GM20431 (cell line): Measurements from ENCODE around the gene INHBC.

Experiments
- in situ Hi-C: fragments of 300-500 bp; cut with MseI, MboI; formaldehyde crosslinking; loops from one replicate; pipeline ENCODE4 v1.15.0; 2020; ENCODE audit warnings: low sequenced_read_pairs; ENCODE audit not compliant: unreplicated experiment

INHBC gene

GRCh38 chr12:57452181-57452936 lies 17.8 kb downstream of the INHBC start:
- in situ Hi-C loops = loop anchor here (10.0 kb wide), 1 partner anchor 188 kb away; no protein-coding TSS in a partner anchor

DNA sequence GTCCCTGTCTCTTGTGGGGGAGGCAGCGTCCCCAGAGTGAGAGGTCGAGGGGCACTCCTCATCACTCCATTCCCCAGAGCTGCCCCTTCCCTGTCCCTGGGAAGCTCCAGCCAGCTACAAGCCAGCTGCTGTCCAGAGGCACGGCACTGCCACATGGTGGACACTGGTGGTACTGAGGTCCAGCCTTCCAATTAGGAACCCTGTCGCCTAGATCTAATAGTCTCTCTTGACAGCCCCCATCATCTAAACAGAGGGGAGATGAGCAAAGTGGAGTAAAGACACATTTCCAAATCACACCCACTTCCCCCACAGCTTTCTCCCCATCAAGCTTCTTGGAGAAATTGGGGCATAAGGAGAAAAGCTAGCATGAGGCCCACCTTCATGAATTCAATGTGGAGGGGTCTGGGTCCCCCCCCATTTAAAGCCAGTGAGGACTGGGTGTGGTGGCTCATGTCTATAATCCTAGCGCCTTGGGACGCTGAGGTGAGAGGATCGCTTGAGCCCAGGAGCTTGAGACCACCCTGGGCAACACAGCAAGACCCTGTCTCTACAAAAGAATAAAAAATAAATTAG lies 18.4 kb downstream of the INHBC start:
- in situ Hi-C loops = loop anchor here (10.0 kb wide), 1 partner anchor 188 kb away; no protein-coding TSS in a partner anchor

GRCh38 chr12:57454213-57454565 lies 19.6 kb downstream of the INHBC start:
- in situ Hi-C loops = loop anchor here (10.0 kb wide), 1 partner anchor 189 kb away; no protein-coding TSS in a partner anchor

DNA sequence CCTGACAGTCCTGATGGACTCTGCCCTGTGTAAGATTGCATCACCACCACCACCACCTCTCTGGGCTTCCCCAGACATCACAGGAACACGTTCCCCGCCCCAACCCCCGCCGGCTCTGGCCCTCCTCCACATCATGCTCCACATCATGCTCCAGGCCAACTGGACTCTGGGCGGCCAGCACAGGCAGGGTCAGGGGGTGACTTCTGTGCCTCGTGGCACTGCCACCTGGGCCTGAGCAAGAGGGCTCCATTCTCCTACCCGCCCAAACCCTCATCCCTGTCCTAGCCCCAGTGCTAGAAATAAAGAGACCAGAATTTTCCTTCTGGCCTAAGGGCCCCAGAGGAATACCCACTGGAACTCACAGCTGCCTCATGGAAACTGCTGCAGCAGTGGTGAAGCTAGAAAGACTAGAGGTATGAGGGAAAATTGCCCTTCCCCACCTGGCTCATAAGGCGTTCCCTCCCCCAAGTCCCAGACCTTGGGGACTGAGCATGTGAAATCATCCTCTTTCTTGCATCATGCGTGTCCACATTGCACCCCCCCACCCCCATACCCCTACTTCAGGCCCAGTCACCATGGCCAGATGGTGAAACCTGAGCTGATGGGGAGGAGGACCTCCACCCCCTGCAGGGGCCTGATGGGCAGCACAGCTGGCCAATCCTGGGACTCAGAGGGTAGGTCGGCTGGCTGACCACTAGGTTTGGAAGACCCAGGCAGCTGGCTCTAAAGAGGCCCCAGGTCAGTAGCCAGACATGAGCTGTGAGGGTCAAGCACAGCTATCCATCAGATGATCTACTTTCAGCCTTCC lies 20.2 kb downstream of the INHBC start, which contains the start of gene INHBE:
INHBE (plus strand) TSS at position 742 of the 808 bp plus-strand sequence. CDS start 230 bp downstream, outside the sequence.
- in situ Hi-C loops = loop anchor here (10.0 kb wide), 1 partner anchor 190 kb away; no protein-coding TSS in a partner anchor

- in situ Hi-C loops = loop anchor here (10.0 kb wide), 1 partner anchor 191 kb away; no protein-coding TSS in a partner anchor
Observed at GRCh38 chr12:57455374-57456144, 21.0 kb downstream of the INHBC start.

- in situ Hi-C loops = loop anchor here (10.0 kb wide), 1 partner anchor 191 kb away; no protein-coding TSS in a partner anchor
Observed at GRCh38 chr12:57456145-57456700, 21.6 kb downstream of the INHBC start.

DNA sequence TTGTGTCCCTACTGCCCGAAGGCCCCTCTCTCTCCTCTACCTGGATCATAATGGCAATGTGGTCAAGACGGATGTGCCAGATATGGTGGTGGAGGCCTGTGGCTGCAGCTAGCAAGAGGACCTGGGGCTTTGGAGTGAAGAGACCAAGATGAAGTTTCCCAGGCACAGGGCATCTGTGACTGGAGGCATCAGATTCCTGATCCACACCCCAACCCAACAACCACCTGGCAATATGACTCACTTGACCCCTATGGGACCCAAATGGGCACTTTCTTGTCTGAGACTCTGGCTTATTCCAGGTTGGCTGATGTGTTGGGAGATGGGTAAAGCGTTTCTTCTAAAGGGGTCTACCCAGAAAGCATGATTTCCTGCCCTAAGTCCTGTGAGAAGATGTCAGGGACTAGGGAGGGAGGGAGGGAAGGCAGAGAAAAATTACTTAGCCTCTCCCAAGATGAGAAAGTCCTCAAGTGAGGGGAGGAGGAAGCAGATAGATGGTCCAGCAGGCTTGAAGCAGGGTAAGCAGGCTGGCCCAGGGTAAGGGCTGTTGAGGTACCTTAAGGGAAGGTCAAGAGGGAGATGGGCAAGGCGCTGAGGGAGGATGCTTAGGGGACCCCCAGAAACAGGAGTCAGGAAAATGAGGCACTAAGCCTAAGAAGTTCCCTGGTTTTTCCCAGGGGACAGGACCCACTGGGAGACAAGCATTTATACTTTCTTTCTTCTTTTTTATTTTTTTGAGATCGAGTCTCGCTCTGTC lies 22.3 kb downstream of the INHBC start:
- in situ Hi-C loops = loop anchor here (10.0 kb wide), 1 partner anchor 192 kb away; no protein-coding TSS in a partner anchor

DNA sequence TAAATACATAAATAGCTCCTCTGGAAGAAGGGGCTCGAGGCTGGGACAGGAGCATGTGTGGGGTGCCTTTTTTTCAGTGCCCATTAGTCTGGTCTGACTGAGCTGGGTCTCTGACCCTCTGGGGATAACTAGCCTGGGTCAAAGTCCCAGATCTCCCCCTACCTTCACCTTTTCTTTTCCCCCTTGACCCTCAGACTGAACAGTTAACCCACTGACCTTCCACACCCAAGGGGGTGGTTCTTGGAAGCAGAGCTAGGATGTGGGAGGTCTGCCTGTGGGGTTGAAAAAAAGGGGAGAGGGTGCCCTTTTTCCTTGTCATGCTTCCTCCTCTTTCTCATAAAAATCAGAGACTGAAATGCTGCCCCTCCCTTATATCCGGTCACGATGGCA lies 24.1 kb downstream of the INHBC start:
- in situ Hi-C loops = loop anchor here (10.0 kb wide), 1 partner anchor 194 kb away; no protein-coding TSS in a partner anchor

GRCh38 chr12:57459055-57459749 lies 24.6 kb downstream of the INHBC start:
- in situ Hi-C loops = loop anchor here (10.0 kb wide), 1 partner anchor 194 kb away; no protein-coding TSS in a partner anchor

- in situ Hi-C loops = loop anchor here (10.0 kb wide), 1 partner anchor 195 kb away; no protein-coding TSS in a partner anchor
Observed at GRCh38 chr12:57459750-57460467, 25.3 kb downstream of the INHBC start, which contains the start of gene GLI1. Gene GLI1, plus strand, starts transcription at chr12:57459785. Its CDS starts 3,907 bp downstream, at chr12:57463692.

- in situ Hi-C loops = no loop called here
Observed at GRCh38 chr12:57460468-57460784, 25.8 kb downstream of the INHBC start.

- in situ Hi-C loops = no loop called here
Observed at GRCh38 chr12:57460841-57461275, 26.3 kb downstream of the INHBC start.

DNA sequence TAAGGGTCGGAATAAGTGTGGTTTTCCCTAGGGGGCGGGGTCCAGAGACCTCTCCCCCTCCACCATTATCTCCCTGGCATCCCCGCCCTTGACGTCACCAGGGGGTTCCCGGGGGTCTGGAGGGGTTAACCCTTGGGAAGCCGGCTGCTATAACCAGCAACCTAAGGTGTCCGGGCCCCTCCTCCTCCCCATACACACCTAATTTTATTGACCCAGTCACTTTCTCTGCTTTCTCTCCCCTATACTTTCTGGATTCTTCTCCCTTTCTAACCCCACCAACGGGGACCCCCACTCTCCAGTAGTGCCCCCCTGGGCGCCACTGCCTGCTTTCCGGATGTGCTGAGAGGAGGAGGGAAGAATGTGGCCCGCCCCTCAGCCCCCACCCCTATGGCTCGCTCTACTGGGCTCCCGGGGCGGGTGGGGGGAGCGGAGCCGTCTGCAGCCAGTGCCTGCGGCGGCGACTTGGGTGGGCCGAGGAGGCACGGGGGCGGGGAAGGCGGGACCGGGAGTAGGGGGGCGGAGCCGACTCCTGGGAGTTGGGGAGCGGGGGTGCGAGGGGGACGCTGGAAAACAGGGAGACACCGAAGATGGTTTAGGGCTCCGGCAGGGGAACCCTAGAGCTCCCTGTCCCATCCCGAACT lies 26.8 kb downstream of the INHBC start:
- in situ Hi-C loops = no loop called here

- in situ Hi-C loops = no loop called here
Observed at GRCh38 chr12:57461917-57462250, 27.3 kb downstream of the INHBC start.

GRCh38 chr12:57462251-57462911 lies 27.8 kb downstream of the INHBC start:
- in situ Hi-C loops = no loop called here

GRCh38 chr12:57462912-57463253 lies 28.3 kb downstream of the INHBC start:
- in situ Hi-C loops = no loop called here

GRCh38 chr12:57464569-57464968 lies 30.0 kb downstream of the INHBC start:
- in situ Hi-C loops = no loop called here
